ENCODE data around the gene CAMKK1.

CAMKK1 gene

DNA sequence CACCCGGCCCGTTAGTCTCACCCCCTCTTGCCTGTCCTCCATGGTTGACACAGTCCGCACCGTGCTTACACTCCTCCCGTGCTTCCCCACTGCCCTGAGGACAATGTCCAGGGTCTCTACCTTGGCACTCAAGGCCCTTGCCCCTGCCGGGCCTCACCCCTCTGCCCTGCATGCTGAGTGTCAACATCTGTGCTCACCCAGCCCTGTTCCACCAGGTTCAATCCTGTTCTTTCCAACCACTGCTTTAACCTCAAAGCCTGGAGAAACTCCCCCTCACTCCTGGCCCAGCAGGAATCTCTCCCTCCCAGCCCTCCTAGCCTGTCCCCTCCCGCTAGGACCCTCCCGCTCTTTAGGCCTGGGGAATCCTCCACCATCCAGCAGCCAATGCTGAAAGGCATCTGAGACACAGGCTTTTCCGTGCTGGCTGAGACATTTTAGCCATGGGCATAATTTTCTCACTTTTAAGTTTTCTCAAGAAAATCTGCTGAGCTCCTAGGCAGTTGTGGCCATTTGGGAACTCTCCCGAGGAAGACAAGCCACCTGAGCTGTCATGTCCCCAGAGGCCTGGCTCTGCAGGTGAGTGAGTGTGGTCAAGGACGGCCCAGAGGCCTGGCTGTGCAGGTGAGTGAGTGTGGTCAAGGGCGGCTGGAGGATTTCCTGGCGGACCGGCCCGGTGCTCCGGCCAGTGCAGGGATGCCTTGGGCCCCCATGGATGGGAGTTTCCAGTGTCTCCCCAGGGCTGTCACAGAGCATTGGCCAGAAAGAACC lies 34.2 kb upstream of the CAMKK1 start:
- H3K4me3 ChIP-seq (ENCODE audit: severe bottlenecking) = no peak overlapping the region
- no peak overlapping the region for H3K27ac ChIP-seq (ENCODE audit: poor library complexity, severe bottlenecking)
- no peaks in the 10 kb centered on the region for H3K36me3 ChIP-seq (ENCODE audit: low read depth)
- H3K27me3 ChIP-seq (ENCODE audit: insufficient read depth, poor library complexity, severe bottlenecking) = no peaks in the 10 kb centered on the region
- no peaks in the 10 kb centered on the region for H3K9me3 ChIP-seq (ENCODE audit: severe bottlenecking)
- ATAC-seq (ENCODE audit: low read depth) (no peak), DNase-seq (ENCODE audit: low spot score) (no peak)
- TF ChIP-seq, protein P1, sequence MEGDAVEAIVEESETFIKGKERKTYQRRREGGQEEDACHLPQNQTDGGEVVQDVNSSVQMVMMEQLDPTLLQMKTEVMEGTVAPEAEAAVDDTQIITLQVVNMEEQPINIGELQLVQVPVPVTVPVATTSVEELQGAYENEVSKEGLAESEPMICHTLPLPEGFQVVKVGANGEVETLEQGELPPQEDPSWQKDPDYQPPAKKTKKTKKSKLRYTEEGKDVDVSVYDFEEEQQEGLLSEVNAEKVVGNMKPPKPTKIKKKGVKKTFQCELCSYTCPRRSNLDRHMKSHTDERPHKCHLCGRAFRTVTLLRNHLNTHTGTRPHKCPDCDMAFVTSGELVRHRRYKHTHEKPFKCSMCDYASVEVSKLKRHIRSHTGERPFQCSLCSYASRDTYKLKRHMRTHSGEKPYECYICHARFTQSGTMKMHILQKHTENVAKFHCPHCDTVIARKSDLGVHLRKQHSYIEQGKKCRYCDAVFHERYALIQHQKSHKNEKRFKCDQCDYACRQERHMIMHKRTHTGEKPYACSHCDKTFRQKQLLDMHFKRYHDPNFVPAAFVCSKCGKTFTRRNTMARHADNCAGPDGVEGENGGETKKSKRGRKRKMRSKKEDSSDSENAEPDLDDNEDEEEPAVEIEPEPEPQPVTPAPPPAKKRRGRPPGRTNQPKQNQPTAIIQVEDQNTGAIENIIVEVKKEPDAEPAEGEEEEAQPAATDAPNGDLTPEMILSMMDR (IDR thresholded peaks at IDR 0.05; ENCODE audit: poor library complexity, severe bottlenecking) = no peak
- H3K4me1 ChIP-seq (ENCODE audit: insufficient read depth, poor library complexity, severe bottlenecking) = no peaks in the 10 kb centered on the region

DNA sequence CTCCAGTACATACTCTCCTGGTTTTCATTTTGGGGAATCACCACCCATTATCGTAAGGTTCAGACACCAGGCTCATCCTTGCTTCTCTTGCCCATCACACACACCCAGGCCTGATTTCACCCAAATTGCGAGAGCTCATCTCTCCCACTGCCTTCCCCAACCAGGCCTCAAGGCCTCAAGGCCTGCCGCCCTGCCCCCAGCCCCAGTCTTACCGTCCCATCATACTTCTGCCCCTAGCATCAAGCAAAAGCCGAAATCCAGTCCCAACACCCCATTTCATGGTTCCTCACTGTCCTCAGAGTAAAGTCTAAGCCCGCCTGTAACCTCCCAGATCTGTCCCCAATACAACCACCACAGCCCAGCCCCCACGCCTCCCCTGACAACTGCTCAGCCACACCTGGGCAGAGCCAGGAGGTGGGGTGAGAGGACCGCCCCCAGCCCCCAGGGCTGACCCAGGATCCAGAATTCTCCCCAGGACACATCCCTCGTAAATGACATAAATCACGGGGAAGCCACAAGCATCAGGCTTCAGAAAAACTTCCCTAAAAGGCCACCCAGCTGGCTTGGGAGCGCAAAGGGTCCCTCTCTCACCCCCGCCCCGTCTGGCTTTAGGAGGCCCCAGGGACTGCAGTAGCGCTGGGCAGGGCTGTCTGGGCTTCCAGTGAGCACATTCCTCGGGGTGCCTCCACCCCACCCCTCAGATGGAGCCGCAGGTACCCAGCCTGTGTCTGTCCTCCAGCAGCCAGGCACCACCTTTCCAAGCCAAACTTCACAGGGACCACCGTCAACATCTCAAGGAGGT lies 33.0 kb upstream of the CAMKK1 start:
- no peaks in the 10 kb centered on the region for H3K4me1 ChIP-seq (ENCODE audit: insufficient read depth, poor library complexity, severe bottlenecking)
- H3K9me3 ChIP-seq (ENCODE audit: severe bottlenecking) = no peaks in the 10 kb centered on the region
- no peak overlapping the region for H3K27ac ChIP-seq (ENCODE audit: poor library complexity, severe bottlenecking)
- no peak for DNase-seq (ENCODE audit: low spot score)
- no peak for ATAC-seq (ENCODE audit: low read depth)
- no peaks in the 10 kb centered on the region for H3K27me3 ChIP-seq (ENCODE audit: insufficient read depth, poor library complexity, severe bottlenecking)
- no peaks in the 10 kb centered on the region for H3K36me3 ChIP-seq (ENCODE audit: low read depth)
- TF ChIP-seq, protein P1 (IDR thresholded peaks at IDR 0.05; ENCODE audit: poor library complexity, severe bottlenecking) = no peak
- no peak overlapping the region for H3K4me3 ChIP-seq (ENCODE audit: severe bottlenecking)

GRCh38 chr17:3924512-3925350 lies 31.9 kb upstream of the CAMKK1 start:
- Histone ChIP-seq H3K4me1 (ENCODE audit: insufficient read depth, poor library complexity, severe bottlenecking) (no peaks in the 10 kb centered on the region), H3K36me3 (ENCODE audit: low read depth) (no peaks in the 10 kb centered on the region), H3K27ac (ENCODE audit: poor library complexity, severe bottlenecking) (no peak overlapping the region), H3K27me3 (ENCODE audit: insufficient read depth, poor library complexity, severe bottlenecking) (no peaks in the 10 kb centered on the region), H3K9me3 (ENCODE audit: severe bottlenecking) (no peaks in the 10 kb centered on the region), H3K4me3 (ENCODE audit: severe bottlenecking) (no peak overlapping the region)
- ATAC-seq (ENCODE audit: low read depth) (no peak), DNase-seq (ENCODE audit: low spot score) (no peak)
- TF ChIP-seq, protein P1 (IDR thresholded peaks at IDR 0.05; ENCODE audit: poor library complexity, severe bottlenecking) = no peak

DNA sequence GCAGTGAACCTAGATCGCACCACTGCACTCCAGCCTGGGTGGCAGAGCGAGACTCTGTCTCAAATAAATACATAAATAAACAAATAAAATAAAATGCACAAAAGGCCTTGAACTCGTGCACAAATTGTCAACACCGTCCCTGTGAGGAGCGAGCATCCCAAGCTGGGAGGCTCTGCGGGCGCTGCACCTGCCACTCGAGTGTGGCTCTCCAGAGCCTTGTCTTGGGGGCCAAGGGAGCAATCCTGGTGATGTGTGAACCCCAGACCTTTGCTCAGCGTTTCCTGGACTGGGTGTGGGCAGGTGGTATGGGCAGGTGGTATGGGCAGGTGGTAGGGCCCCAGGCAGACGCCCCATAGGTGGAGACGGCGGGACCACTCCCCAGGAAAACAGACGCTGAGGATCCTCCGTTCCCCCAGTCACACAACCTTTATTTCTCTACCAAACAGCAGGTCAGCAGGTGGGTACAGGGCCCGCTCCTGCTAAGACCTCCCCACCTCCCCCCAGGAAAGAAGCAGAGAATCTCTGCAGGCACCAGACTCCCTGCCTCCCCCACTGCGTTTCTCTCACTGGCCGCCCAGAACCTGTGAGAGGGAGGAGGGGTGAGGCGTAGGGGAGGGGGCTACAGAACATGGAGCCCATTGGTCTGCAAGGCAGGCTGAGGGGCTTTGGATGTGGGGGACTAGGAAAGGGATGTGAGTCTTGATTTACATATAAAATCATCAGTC lies 30.8 kb upstream of the CAMKK1 start:
- no peaks in the 10 kb centered on the region for H3K9me3 ChIP-seq (ENCODE audit: severe bottlenecking)
- H3K36me3 ChIP-seq (ENCODE audit: low read depth) = no peaks in the 10 kb centered on the region
- H3K27ac ChIP-seq (ENCODE audit: poor library complexity, severe bottlenecking) = no peak overlapping the region
- TF ChIP-seq, protein P1 (IDR thresholded peaks at IDR 0.05; ENCODE audit: poor library complexity, severe bottlenecking) = no peak
- no peaks in the 10 kb centered on the region for H3K4me1 ChIP-seq (ENCODE audit: insufficient read depth, poor library complexity, severe bottlenecking)
- no peak overlapping the region for H3K4me3 ChIP-seq (ENCODE audit: severe bottlenecking)
- H3K27me3 ChIP-seq (ENCODE audit: insufficient read depth, poor library complexity, severe bottlenecking) = no peaks in the 10 kb centered on the region
- ATAC-seq (ENCODE audit: low read depth) (no peak), DNase-seq (ENCODE audit: low spot score) (no peak)

Data from RWPE2 (cell line).